ENCODE results near the gene TRANK1.

- TF ChIP-seq CTCF (IDR thresholded peaks at IDR 0.05 in 4 of 5, conservative IDR thresholded peaks at IDR 0.05 in 1 of 5), result peak in 1 of 5 experiments; percentile 29
- no peak for TF ChIP-seq POLR2A (IDR thresholded peaks at IDR 0.05)
Observed at GRCh38 chr3:36923523-36923943, 21.3 kb downstream of the TRANK1 start.
